HEK293 (cell line): Measurements from ENCODE around the gene PHF23.

Experiments used
- GLI2 ChIP-seq: fragments of 450-650 bp; formaldehyde crosslinking; IDR thresholded peaks from 2 replicates; pipeline ENCODE4; 2017; ENCODE audit warnings: missing biosample characterization, missing genetic modification characterization, low read depth, borderline replicate concordance
- HOXA7 ChIP-seq: sonication (generic); formaldehyde crosslinking; IDR thresholded peaks from 2 replicates; pipeline ENCODE4 v1.8.1; 2022; ENCODE audit warnings: missing genetic modification reagents, borderline replicate concordance
- MYNN ChIP-seq: fragments of 450-650 bp; formaldehyde crosslinking; IDR thresholded peaks from 2 replicates; pipeline ENCODE4 v1.5.1; 2016; ENCODE audit warnings: missing biosample characterization, missing genetic modification characterization, borderline replicate concordance
- OSR2 ChIP-seq: fragments of 450-650 bp; formaldehyde crosslinking; IDR thresholded peaks from 2 replicates; pipeline ENCODE4 v1.5.1; 2016; ENCODE audit warnings: missing biosample characterization, missing genetic modification characterization
- SCRT1 ChIP-seq: fragments of 450-650 bp; formaldehyde crosslinking; IDR thresholded peaks from 2 replicates; pipeline ENCODE4 v1.5.1; 2016; ENCODE audit warnings: missing biosample characterization, missing genetic modification characterization, borderline replicate concordance
- SCRT2 ChIP-seq: fragments of 450-650 bp; formaldehyde crosslinking; IDR thresholded peaks from 2 replicates; pipeline ENCODE4 v1.5.1; 2016; ENCODE audit warnings: missing biosample characterization, missing genetic modification characterization
- ZFP37 ChIP-seq: fragments of 450-650 bp; formaldehyde crosslinking; IDR thresholded peaks from 2 replicates; pipeline ENCODE4 v1.5.1; 2016; ENCODE audit warnings: missing biosample characterization, missing genetic modification characterization
- ZNF121 ChIP-seq: fragments of 450-650 bp; formaldehyde crosslinking; IDR thresholded peaks from 2 replicates; pipeline ENCODE4 v1.5.1; 2016; ENCODE audit warnings: missing biosample characterization, missing genetic modification characterization
- ZNF157 ChIP-seq: fragments of 450-650 bp; formaldehyde crosslinking; IDR thresholded peaks from 2 replicates; pipeline ENCODE4 v1.5.1; 2016; ENCODE audit warnings: missing biosample characterization, missing genetic modification characterization
- ZNF2 ChIP-seq: fragments of 450-650 bp; formaldehyde crosslinking; IDR thresholded peaks from 2 replicates; pipeline ENCODE4 v1.5.1; 2016; ENCODE audit warnings: missing biosample characterization, missing genetic modification characterization
- ZNF211 ChIP-seq: fragments of 450-650 bp; formaldehyde crosslinking; IDR thresholded peaks from 2 replicates; pipeline ENCODE4 v1.5.1; 2016; ENCODE audit warnings: low read depth, missing biosample characterization, missing genetic modification characterization
- ZNF302 ChIP-seq: fragments of 450-650 bp; formaldehyde crosslinking; IDR thresholded peaks from 2 replicates; pipeline ENCODE4 v1.5.1; 2016; ENCODE audit warnings: missing biosample characterization, missing genetic modification characterization, low read depth
- ZNF324 ChIP-seq: fragments of 450-650 bp; formaldehyde crosslinking; IDR thresholded peaks from 2 replicates; pipeline ENCODE4 v1.5.1; 2016; ENCODE audit warnings: missing biosample characterization, missing genetic modification characterization
- ZNF350 ChIP-seq: fragments of 450-650 bp; formaldehyde crosslinking; IDR thresholded peaks from 2 replicates; pipeline ENCODE4 v1.5.0; 2017; ENCODE audit warnings: missing biosample characterization, mild to moderate bottlenecking, missing genetic modification characterization
- ZNF501 ChIP-seq: fragments of 450-650 bp; formaldehyde crosslinking; IDR thresholded peaks from 2 replicates; pipeline ENCODE4 v1.5.1; 2016; ENCODE audit warnings: missing biosample characterization, missing genetic modification characterization
- ZNF510 ChIP-seq: fragments of 450-650 bp; formaldehyde crosslinking; IDR thresholded peaks from 2 replicates; pipeline ENCODE4 v1.5.1; 2018; ENCODE audit warnings: mild to moderate bottlenecking, missing genetic modification characterization, missing biosample characterization; ENCODE audit not compliant: insufficient replicate concordance
- ZNF521 ChIP-seq: fragments of 450-650 bp; formaldehyde crosslinking; IDR thresholded peaks from 2 replicates; pipeline ENCODE4 v1.5.1; 2017; ENCODE audit warnings: missing biosample characterization, mild to moderate bottlenecking, missing genetic modification characterization
- ZNF677 ChIP-seq: fragments of 450-650 bp; IDR thresholded peaks from 2 replicates; pipeline ENCODE4 v1.5.0; 2018; ENCODE audit warnings: missing biosample characterization, mild to moderate bottlenecking, missing genetic modification characterization, moderate library complexity
- ZNF701 ChIP-seq: fragments of 450-650 bp; formaldehyde crosslinking; IDR thresholded peaks from 2 replicates; pipeline ENCODE4 v1.5.1; 2016; ENCODE audit warnings: missing biosample characterization, missing genetic modification characterization
- ZNF747 ChIP-seq: fragments of 450-650 bp; formaldehyde crosslinking; IDR thresholded peaks from 2 replicates; pipeline ENCODE4 v1.5.1; 2016; ENCODE audit warnings: missing biosample characterization, missing genetic modification characterization
- TF ChIP-seq, protein P1 (sequence below): fragments of 450-650 bp; formaldehyde crosslinking; IDR thresholded peaks from 2 replicates; pipeline ENCODE4 v1.5.1; 2016; ENCODE audit warnings: missing biosample characterization, missing genetic modification characterization
- TF ChIP-seq, protein P2 (sequence below): fragments of 450-650 bp; formaldehyde crosslinking; IDR thresholded peaks from 2 replicates; pipeline ENCODE4 v1.5.1; 2017; ENCODE audit warnings: missing biosample characterization, missing genetic modification characterization
- TF ChIP-seq, protein P3 (sequence below): fragments of 450-650 bp; formaldehyde crosslinking; optimal IDR thresholded peaks from 2 replicates; pipeline ENCODE3; 2016; ENCODE audit warnings: missing biosample characterization, mild to moderate bottlenecking, missing genetic modification characterization
- TF ChIP-seq, protein P4 (sequence below): fragments of 450-650 bp; formaldehyde crosslinking; IDR thresholded peaks from 2 replicates; pipeline ENCODE4 v1.5.1; 2016; ENCODE audit warnings: missing biosample characterization, missing genetic modification characterization
- TF ChIP-seq, protein P5 (sequence below): fragments of 450-650 bp; formaldehyde crosslinking; IDR thresholded peaks from 2 replicates; pipeline ENCODE4 v1.5.1; 2017; ENCODE audit warnings: missing biosample characterization, missing genetic modification characterization
- TF ChIP-seq, protein P6 (sequence below): fragments of 450-650 bp; formaldehyde crosslinking; IDR thresholded peaks from 2 replicates; pipeline ENCODE4 v1.5.1; 2016; ENCODE audit warnings: missing biosample characterization, missing genetic modification characterization, low read depth
- TF ChIP-seq, protein P7 (sequence below): fragments of 450-650 bp; formaldehyde crosslinking; IDR thresholded peaks from 2 replicates; pipeline ENCODE4 v1.5.1; 2016; ENCODE audit warnings: missing biosample characterization, missing genetic modification characterization
- TF ChIP-seq, protein P8 (sequence below): fragments of 450-650 bp; formaldehyde crosslinking; IDR thresholded peaks from 2 replicates; pipeline ENCODE4 v1.5.1; 2016; ENCODE audit warnings: missing biosample characterization, missing genetic modification characterization

PHF23 gene

DNA sequence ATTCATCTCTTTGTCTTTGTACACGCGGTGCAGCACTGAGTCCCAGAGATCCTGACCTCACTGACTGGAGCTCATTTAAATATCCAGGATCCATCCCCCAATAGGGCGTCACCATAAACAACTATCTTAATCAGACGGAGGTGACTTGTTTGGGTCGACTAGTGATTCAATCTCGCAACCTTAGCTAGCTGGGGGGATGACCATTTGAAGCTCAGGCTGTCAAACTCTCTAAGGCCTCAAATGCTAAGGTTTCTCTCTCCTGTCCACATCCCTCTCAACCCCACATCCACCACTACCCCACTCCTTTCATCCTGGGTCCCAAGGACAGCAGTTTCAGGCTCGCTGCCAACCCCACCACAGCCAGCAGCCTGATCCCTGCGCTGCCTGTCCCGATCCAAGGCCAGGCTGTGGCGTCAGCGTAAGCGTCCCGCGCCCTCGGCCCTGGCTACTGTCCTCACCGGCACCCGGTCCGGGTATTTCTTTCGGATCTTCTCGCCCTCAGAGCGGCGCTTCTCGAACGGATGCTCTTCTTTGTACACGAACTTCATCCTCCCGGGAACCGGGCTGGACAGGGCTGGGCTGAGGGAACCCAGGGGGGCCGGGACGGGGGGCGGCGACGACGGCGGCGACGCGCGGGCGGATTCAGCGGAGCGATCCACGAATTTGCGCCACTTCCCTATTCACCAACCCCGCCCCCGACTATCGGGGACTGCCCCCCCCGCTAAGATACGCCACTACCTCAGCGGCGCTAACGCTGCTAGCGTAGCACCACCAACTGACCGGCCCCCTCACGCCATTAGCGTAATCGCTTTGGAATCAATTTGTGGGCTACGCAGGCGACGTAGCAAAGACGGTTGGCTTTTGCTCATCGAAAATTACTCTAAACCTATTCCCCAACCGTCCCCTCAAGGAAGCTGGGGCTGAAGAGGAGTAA lies 2.8 kb upstream of the PHF23 start, which contains the start of gene GABARAP (continued):
- TF ChIP-seq, protein P1, sequence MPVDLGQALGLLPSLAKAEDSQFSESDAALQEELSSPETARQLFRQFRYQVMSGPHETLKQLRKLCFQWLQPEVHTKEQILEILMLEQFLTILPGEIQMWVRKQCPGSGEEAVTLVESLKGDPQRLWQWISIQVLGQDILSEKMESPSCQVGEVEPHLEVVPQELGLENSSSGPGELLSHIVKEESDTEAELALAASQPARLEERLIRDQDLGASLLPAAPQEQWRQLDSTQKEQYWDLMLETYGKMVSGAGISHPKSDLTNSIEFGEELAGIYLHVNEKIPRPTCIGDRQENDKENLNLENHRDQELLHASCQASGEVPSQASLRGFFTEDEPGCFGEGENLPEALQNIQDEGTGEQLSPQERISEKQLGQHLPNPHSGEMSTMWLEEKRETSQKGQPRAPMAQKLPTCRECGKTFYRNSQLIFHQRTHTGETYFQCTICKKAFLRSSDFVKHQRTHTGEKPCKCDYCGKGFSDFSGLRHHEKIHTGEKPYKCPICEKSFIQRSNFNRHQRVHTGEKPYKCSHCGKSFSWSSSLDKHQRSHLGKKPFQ, result no peak
- TF ChIP-seq, protein P2, sequence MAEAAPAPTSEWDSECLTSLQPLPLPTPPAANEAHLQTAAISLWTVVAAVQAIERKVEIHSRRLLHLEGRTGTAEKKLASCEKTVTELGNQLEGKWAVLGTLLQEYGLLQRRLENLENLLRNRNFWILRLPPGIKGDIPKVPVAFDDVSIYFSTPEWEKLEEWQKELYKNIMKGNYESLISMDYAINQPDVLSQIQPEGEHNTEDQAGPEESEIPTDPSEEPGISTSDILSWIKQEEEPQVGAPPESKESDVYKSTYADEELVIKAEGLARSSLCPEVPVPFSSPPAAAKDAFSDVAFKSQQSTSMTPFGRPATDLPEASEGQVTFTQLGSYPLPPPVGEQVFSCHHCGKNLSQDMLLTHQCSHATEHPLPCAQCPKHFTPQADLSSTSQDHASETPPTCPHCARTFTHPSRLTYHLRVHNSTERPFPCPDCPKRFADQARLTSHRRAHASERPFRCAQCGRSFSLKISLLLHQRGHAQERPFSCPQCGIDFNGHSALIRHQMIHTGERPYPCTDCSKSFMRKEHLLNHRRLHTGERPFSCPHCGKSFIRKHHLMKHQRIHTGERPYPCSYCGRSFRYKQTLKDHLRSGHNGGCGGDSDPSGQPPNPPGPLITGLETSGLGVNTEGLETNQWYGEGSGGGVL (tag by site-specific recombination), result no peak
- TF ChIP-seq, protein P3, sequence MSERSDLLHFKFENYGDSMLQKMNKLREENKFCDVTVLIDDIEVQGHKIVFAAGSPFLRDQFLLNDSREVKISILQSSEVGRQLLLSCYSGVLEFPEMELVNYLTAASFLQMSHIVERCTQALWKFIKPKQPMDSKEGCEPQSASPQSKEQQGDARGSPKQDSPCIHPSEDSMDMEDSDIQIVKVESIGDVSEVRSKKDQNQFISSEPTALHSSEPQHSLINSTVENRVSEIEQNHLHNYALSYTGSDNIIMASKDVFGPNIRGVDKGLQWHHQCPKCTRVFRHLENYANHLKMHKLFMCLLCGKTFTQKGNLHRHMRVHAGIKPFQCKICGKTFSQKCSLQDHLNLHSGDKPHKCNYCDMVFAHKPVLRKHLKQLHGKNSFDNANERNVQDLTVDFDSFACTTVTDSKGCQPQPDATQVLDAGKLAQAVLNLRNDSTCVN (tag by site-specific recombination), result peak; percentile 89
- TF ChIP-seq ZNF747 (tag by site-specific recombination) (no peak), ZNF350 (tag by site-specific recombination) (no peak), ZNF211 (tag by site-specific recombination) (no peak), ZNF701 (no peak), ZNF324 (tag by site-specific recombination) (no peak), ZNF510 (tag by site-specific recombination) (no peak), ZNF157 (tag by site-specific recombination) (no peak), SCRT1 (tag by site-specific recombination) (no peak), HOXA7 (CRISPR knock-in tag) (no peak), ZNF302 (tag by site-specific recombination) (no peak), ZNF121 (tag by site-specific recombination) (no peak), OSR2 (tag by site-specific recombination) (no peak), MYNN (tag by site-specific recombination) (no peak), ZNF677 (no peak), ZFP37 (peak; percentile 84), ZNF521 (tag by site-specific recombination) (no peak), GLI2 (no peak), ZNF501 (tag by site-specific recombination) (peak; percentile 86), ZNF2 (tag by site-specific recombination) (peak; percentile 85), SCRT2 (tag by site-specific recombination) (0 out of 2 replicates have a peak, but pooled peaks have one; percentile 13)
- TF ChIP-seq, protein P4, sequence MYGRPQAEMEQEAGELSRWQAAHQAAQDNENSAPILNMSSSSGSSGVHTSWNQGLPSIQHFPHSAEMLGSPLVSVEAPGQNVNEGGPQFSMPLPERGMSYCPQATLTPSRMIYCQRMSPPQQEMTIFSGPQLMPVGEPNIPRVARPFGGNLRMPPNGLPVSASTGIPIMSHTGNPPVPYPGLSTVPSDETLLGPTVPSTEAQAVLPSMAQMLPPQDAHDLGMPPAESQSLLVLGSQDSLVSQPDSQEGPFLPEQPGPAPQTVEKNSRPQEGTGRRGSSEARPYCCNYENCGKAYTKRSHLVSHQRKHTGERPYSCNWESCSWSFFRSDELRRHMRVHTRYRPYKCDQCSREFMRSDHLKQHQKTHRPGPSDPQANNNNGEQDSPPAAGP (tag by site-specific recombination), result peak; percentile 66; the same call in 1 of the 2 replicates
- TF ChIP-seq, protein P5, sequence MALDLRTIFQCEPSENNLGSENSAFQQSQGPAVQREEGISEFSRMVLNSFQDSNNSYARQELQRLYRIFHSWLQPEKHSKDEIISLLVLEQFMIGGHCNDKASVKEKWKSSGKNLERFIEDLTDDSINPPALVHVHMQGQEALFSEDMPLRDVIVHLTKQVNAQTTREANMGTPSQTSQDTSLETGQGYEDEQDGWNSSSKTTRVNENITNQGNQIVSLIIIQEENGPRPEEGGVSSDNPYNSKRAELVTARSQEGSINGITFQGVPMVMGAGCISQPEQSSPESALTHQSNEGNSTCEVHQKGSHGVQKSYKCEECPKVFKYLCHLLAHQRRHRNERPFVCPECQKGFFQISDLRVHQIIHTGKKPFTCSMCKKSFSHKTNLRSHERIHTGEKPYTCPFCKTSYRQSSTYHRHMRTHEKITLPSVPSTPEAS (tag by site-specific recombination), result no peak
- TF ChIP-seq, protein P6, sequence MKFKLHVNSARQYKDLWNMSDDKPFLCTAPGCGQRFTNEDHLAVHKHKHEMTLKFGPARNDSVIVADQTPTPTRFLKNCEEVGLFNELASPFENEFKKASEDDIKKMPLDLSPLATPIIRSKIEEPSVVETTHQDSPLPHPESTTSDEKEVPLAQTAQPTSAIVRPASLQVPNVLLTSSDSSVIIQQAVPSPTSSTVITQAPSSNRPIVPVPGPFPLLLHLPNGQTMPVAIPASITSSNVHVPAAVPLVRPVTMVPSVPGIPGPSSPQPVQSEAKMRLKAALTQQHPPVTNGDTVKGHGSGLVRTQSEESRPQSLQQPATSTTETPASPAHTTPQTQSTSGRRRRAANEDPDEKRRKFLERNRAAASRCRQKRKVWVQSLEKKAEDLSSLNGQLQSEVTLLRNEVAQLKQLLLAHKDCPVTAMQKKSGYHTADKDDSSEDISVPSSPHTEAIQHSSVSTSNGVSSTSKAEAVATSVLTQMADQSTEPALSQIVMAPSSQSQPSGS (tag by site-specific recombination), result peak; percentile 55; the same call in 1 of the 2 replicates
- TF ChIP-seq, protein P7, sequence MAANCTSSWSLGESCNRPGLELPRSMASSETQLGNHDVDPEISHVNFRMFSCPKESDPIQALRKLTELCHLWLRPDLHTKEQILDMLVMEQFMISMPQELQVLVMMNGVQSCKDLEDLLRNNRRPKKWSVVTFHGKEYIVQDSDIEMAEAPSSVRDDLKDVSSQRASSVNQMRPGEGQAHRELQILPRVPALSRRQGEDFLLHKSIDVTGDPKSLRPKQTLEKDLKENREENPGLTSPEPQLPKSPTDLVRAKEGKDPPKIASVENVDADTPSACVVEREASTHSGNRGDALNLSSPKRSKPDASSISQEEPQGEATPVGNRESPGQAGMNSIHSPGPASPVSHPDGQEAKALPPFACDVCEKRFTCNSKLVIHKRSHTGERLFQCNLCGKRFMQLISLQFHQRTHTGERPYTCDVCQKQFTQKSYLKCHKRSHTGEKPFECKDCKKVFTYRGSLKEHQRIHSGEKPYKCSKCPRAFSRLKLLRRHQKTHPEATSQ (tag by site-specific recombination), result 0 out of 2 replicates have a peak, but pooled peaks have one; percentile 34
- TF ChIP-seq, protein P8, sequence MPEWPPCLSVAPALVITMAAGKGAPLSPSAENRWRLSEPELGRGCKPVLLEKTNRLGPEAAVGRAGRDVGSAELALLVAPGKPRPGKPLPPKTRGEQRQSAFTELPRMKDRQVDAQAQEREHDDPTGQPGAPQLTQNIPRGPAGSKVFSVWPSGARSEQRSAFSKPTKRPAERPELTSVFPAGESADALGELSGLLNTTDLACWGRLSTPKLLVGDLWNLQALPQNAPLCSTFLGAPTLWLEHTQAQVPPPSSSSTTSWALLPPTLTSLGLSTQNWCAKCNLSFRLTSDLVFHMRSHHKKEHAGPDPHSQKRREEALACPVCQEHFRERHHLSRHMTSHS (tag by site-specific recombination), result no peak
